MCF 10A (cell line): ENCODE results near the gene ABLIM1. TPM values are rescaled to one million over a fixed set of nuclear protein-coding genes. Genes with fewer than 3 reads are reported as not detected.

Experiments
- BruUV-seq: library from RNA; stranded (reverse); fragments of 400-500 nt; replicated peaks from 2 replicates; lab custom pipeline; 2021; lab: Mats Ljungman, UMichigan
- CTCF ChIA-PET: fragments of 300-600 bp; sonication (Branson Sonifier 250); formaldehyde crosslinking; extraction: SDS; loops from one replicate; lab custom pipeline; 2021; ENCODE audit warnings: antibody characterized with exemption, inconsistent platforms; lab: Yijun Ruan, JAX
- POLR2A ChIA-PET: fragments of 300-600, 350-650 bp; sonication (Branson Sonifier 250); formaldehyde crosslinking; extraction: SDS; loops from one replicate; lab custom pipeline; 2020; ENCODE audit warnings: antibody characterized with exemption, inconsistent platforms; lab: Yijun Ruan, JAX
- DNase-seq: peaks from one replicate; pipeline ENCODE4 v3.0.0-alpha.2; 2018; ENCODE audit not compliant: unreplicated experiment
- H3K27ac Mint-ChIP-seq: one replicate; pipeline ENCODE4 v1.8.0; 2022; ENCODE audit warnings: mild to moderate bottlenecking, low read depth, mixed read lengths; ENCODE audit not compliant: unreplicated experiment
- H3K27me3 Mint-ChIP-seq: one replicate; pipeline ENCODE4 v1.8.0; 2022; ENCODE audit warnings: mixed read lengths; ENCODE audit not compliant: insufficient read depth, unreplicated experiment
- H3K36me3 Mint-ChIP-seq: one replicate; pipeline ENCODE4 v1.8.0; 2022; ENCODE audit warnings: mild to moderate bottlenecking, moderate library complexity, mixed read lengths; ENCODE audit not compliant: insufficient read depth, unreplicated experiment
- H3K4me1 Mint-ChIP-seq: one replicate; pipeline ENCODE4 v1.8.0; 2022; ENCODE audit warnings: mixed read lengths; ENCODE audit not compliant: insufficient read depth, unreplicated experiment
- H3K4me3 Mint-ChIP-seq: one replicate; pipeline ENCODE4 v1.8.0; 2022; ENCODE audit warnings: mild to moderate bottlenecking, moderate library complexity, mixed read lengths; ENCODE audit not compliant: unreplicated experiment
- H3K9me3 Mint-ChIP-seq: one replicate; pipeline ENCODE4 v1.8.0; 2022; ENCODE audit warnings: mixed read lengths; ENCODE audit not compliant: unreplicated experiment
- CTCF ChIP-seq: fragments of 200-600 bp; IDR thresholded peaks from one replicate; pipeline ENCODE4 v1.8.0; 2022; ENCODE audit warnings: antibody characterized with exemption, mild to moderate bottlenecking; ENCODE audit not compliant: unreplicated experiment
- intact Hi-C: fragments of 100-400 bp; cut with micrococcal nuclease; formaldehyde crosslinking; loops from 2 replicates; pipeline ENCODE4 v1.14.1; 2022
- total RNA-seq: library from RNA; stranded (reverse); gene quantifications from 2 replicates; pipeline ENCODE4 v1.2.3, GENCODE V29; 2022

The ABLIM1 gene
- total RNA-seq, 1 experiment from 2014 or later = 94.5 TPM

DNA sequence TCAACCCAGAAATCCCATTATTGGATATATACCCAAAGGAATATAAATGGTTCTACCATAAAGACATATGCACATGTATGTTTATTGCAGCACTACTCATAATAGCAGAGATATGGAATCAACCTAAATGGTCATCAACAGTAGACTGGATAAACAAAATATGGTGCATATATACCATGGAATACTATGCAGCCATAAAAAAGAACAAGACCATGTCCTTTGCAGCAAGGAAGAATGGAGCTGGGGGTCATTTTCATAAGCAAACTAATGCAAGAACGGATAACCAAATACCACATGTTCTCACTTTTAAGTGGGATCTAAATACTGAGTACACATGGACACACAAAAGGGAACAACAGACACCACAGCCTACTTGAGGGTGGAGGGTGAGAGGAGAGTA is 251.6 kb downstream of the ABLIM1 start:
- DNase-seq = no peak
- Mint-ChIP-seq H3K4me1 (peaks cover 8% of the 10 kb centered on the region), H3K27ac (no peak overlapping the region), H3K9me3 (no peaks in the 10 kb centered on the region), H3K4me3 (no peak overlapping the region), H3K27me3 (no peaks in the 10 kb centered on the region), H3K36me3 (no peaks in the 10 kb centered on the region)
- POLR2A ChIA-PET = interaction anchor here (0.6 kb wide), 1 partner anchor 85 kb away, joined by 3 read pairs; no protein-coding TSS in a partner anchor
- no TSS peak for BruUV-seq
- TF ChIP-seq CTCF = no peak
- intact Hi-C loops = no loop called here
- CTCF ChIA-PET = interaction anchor here (1.7 kb wide), 1 partner anchor 103 kb away, joined by 5 read pairs; no protein-coding TSS in a partner anchor

DNA sequence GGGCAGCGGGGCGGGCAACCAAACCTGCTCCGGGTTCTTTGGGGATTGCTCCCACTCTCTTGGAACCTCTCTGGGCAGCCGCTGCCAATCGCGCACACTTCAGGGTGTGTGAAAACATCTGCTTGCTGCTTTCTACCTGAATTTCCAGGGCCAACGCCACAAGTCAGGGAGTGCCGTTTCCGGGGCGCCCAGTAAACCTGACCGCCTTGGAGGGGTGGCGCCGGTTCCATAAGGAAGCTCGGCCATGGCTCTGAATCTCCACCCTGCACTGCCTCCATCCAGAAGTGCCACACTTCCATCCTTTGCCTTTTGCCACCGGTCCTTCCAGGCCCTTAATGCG is 253.1 kb downstream of the ABLIM1 start:
- Mint-ChIP-seq H3K9me3 (no peaks in the 10 kb centered on the region), H3K27ac (no peak overlapping the region), H3K27me3 (no peaks in the 10 kb centered on the region), H3K4me3 (peak overlapping the region; percentile 75), H3K36me3 (no peaks in the 10 kb centered on the region), H3K4me1 (peaks cover 8% of the 10 kb centered on the region)
- TF ChIP-seq CTCF = no peak
- POLR2A ChIA-PET = interaction anchor here (0.7 to 1.4 kb wide), 3 partner anchors 31 to 230 kb away, joined by 3 to 6 read pairs (median 3); no protein-coding TSS in a partner anchor
- no TSS peak for BruUV-seq
- CTCF ChIA-PET = interaction anchor here (0.6 to 1.5 kb wide), 3 partner anchors 12 to 231 kb away, joined by 3 to 4 read pairs (median 3); no protein-coding TSS in a partner anchor
- intact Hi-C loops = no loop called here
- DNase-seq = no peak

DNA sequence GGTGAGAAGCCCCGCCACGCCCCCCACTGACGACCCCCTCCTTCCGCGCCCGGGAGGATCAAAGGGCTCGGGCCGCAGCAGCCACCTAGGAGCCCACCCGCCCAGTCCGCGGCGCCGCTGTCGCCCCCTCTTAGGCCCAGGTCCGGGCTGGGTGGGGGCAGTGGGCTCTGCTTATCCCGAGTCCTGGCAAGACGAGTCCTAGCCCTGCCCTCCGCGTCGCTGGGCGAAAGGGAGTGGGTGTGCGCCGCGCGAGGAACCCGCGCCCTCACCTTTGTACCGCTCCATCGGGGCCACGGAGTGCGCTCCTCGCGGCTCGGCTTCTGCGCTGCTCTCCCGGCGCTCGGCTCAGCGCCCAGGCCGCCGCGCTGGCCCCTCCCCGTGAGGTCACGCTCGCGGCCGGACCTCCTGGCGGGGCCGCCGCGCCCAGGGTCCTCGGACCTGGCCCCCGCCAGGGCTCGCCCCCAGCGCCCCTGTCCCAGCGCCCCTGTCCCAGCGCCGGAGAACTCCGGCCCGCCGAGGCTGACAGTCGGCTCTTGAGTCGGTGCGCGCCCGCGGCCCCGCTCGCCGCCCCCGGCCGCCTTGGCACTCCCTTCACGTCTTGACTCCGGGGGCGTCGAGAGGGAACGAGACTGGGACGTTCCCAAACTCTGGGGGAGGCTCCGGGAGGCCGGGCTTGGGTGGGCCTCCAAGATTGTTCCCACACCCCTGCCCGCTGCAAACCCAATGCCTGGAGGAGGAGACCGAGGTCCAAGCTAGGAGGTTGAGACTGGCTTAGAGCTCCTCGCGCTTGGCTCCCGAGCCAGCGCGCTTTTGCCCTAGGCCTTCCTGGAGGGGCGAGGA is 253.7 kb downstream of the ABLIM1 start, which contains the start of gene AFAP1L2:
Gene AFAP1L2, minus strand, starts transcription at position 332 of the 840 bp plus-strand sequence. Its CDS starts 47 bp downstream, at position 285.
- no peak for TF ChIP-seq CTCF
- Mint-ChIP-seq H3K4me1 (peaks cover 8% of the 10 kb centered on the region), H3K36me3 (no peaks in the 10 kb centered on the region), H3K27ac (no peak within 1 kb of the TSS), H3K4me3 (peak within 1 kb of the TSS; percentile 75), H3K9me3 (no peaks in the 10 kb centered on the region), H3K27me3 (no peaks in the 10 kb centered on the region)
- DNase-seq = no peak
- ChIA-PET POLR2A (interaction anchor here (1.0 to 1.4 kb wide), 2 partner anchors 31 to 82 kb away, joined by 3 to 6 read pairs; no protein-coding TSS in a partner anchor), CTCF (interaction anchor here (0.6 to 2.5 kb wide), 6 partner anchors 12 to 231 kb away, joined by 3 to 15 read pairs (median 4); no protein-coding TSS in a partner anchor)
- intact Hi-C loops = no loop called here
- BruUV-seq = no TSS peak

GRCh38 chr10:114403541-114404161 is 254.4 kb downstream of the ABLIM1 start:
- TF ChIP-seq CTCF = peak; percentile 41
- H3K27me3 Mint-ChIP-seq = no peaks in the 10 kb centered on the region
- H3K9me3 Mint-ChIP-seq = no peaks in the 10 kb centered on the region
- no peak for DNase-seq
- peak overlapping the region; percentile 75 for H3K4me3 Mint-ChIP-seq
- H3K4me1 Mint-ChIP-seq = peaks cover 8% of the 10 kb centered on the region
- ChIA-PET POLR2A (interaction anchor here (0.6 to 2.4 kb wide), 6 partner anchors 9 to 255 kb away, joined by 3 to 8 read pairs (median 3); no protein-coding TSS in a partner anchor), CTCF (interaction anchor here (0.7 to 2.5 kb wide), 8 partner anchors 15 to 235 kb away, joined by 3 to 15 read pairs (median 4); no protein-coding TSS in a partner anchor)
- no TSS peak for BruUV-seq
- no peaks in the 10 kb centered on the region for H3K36me3 Mint-ChIP-seq
- no peak overlapping the region for H3K27ac Mint-ChIP-seq
- intact Hi-C loops = loop anchor here (1.0 kb wide), 1 partner anchor 99 kb away; no protein-coding TSS in a partner anchor
